ENCODE results near the gene MCF2L. TPM values are rescaled to one million over a fixed set of nuclear protein-coding genes. Genes with fewer than 3 reads are reported as not detected.
A peak's percentile ranks its signal among the peaks of the same experiment; 100 is the strongest.

MCF2L gene
- polyA plus RNA-seq, 1 donor = 30.9 TPM

- peaks cover 25% of the 10 kb centered on the region for H3K4me1 ChIP-seq (ENCODE audit: control insufficient read depth, insufficient read depth, low read length)
- DNase-seq = no peak
- WGBS (ENCODE audit: insufficient coverage, low lambda C conversion rate) = no CpG with 5 or more reads among the region's 33 CpGs
- no peak overlapping the region for H3K4me3 ChIP-seq (ENCODE audit: low read length)
- no peak overlapping the region for H3K27ac ChIP-seq (ENCODE audit: low read length)
- H3K9me3 ChIP-seq (ENCODE audit: control insufficient read depth, low read depth, low read length) = no peaks in the 10 kb centered on the region
- H3K36me3 ChIP-seq (ENCODE audit: control insufficient read depth, insufficient read depth, low read length) = no peaks in the 10 kb centered on the region
- H3K27me3 ChIP-seq (ENCODE audit: control insufficient read depth, insufficient read depth, low read length) = no peaks in the 10 kb centered on the region
Observed at GRCh38 chr13:112982281-112983041, 13.4 kb downstream of the MCF2L start.

- Histone ChIP-seq H3K4me3 (ENCODE audit: low read length) (no peak overlapping the region), H3K27me3 (ENCODE audit: control insufficient read depth, insufficient read depth, low read length) (no peaks in the 10 kb centered on the region), H3K9me3 (ENCODE audit: control insufficient read depth, low read depth, low read length) (no peaks in the 10 kb centered on the region), H3K4me1 (ENCODE audit: control insufficient read depth, insufficient read depth, low read length) (peaks cover 25% of the 10 kb centered on the region), H3K36me3 (ENCODE audit: control insufficient read depth, insufficient read depth, low read length) (no peaks in the 10 kb centered on the region), H3K27ac (ENCODE audit: low read length) (peak overlapping the region; percentile 9)
- no peak for DNase-seq
- WGBS (ENCODE audit: insufficient coverage, low lambda C conversion rate) = no CpG with 5 or more reads among the region's 5 CpGs
Observed at GRCh38 chr13:112983042-112983305, 14.0 kb downstream of the MCF2L start.

- no peaks in the 10 kb centered on the region for H3K27me3 ChIP-seq (ENCODE audit: control insufficient read depth, insufficient read depth, low read length)
- H3K36me3 ChIP-seq (ENCODE audit: control insufficient read depth, insufficient read depth, low read length) = no peaks in the 10 kb centered on the region
- no peaks in the 10 kb centered on the region for H3K9me3 ChIP-seq (ENCODE audit: control insufficient read depth, low read depth, low read length)
- H3K4me1 ChIP-seq (ENCODE audit: control insufficient read depth, insufficient read depth, low read length) = peaks cover 25% of the 10 kb centered on the region
- H3K4me3 ChIP-seq (ENCODE audit: low read length) = no peak overlapping the region
- peak in 1 of 2 donors; percentile 80 for DNase-seq
- no CpG with 5 or more reads among the region's 27 CpGs for WGBS (ENCODE audit: insufficient coverage, low lambda C conversion rate)
- H3K27ac ChIP-seq (ENCODE audit: low read length) = peak overlapping the region; percentile 54
Observed at GRCh38 chr13:112983428-112984196, 14.6 kb downstream of the MCF2L start.

- Histone ChIP-seq H3K36me3 (ENCODE audit: control insufficient read depth, insufficient read depth, low read length) (no peaks in the 10 kb centered on the region), H3K4me1 (ENCODE audit: control insufficient read depth, insufficient read depth, low read length) (peaks cover 25% of the 10 kb centered on the region), H3K27me3 (ENCODE audit: control insufficient read depth, insufficient read depth, low read length) (no peaks in the 10 kb centered on the region), H3K4me3 (ENCODE audit: low read length) (peak overlapping the region; percentile 35), H3K27ac (ENCODE audit: low read length) (peak overlapping the region; percentile 60), H3K9me3 (ENCODE audit: control insufficient read depth, low read depth, low read length) (no peaks in the 10 kb centered on the region)
- 100% methylated on average over 2 of the region's 11 CpGs for WGBS (ENCODE audit: insufficient coverage, low lambda C conversion rate)
- DNase-seq = no peak
Observed at GRCh38 chr13:112984501-112984900, 15.5 kb downstream of the MCF2L start.

GRCh38 chr13:112984954-112985802, 16.2 kb downstream of the MCF2L start:
- no CpG with 5 or more reads among the region's 30 CpGs for WGBS (ENCODE audit: insufficient coverage, low lambda C conversion rate)
- H3K36me3 ChIP-seq (ENCODE audit: control insufficient read depth, insufficient read depth, low read length) = no peaks in the 10 kb centered on the region
- H3K27me3 ChIP-seq (ENCODE audit: control insufficient read depth, insufficient read depth, low read length) = no peaks in the 10 kb centered on the region
- H3K4me3 ChIP-seq (ENCODE audit: low read length) = peak overlapping the region; percentile 35
- H3K4me1 ChIP-seq (ENCODE audit: control insufficient read depth, insufficient read depth, low read length) = peaks cover 31% of the 10 kb centered on the region
- H3K9me3 ChIP-seq (ENCODE audit: control insufficient read depth, low read depth, low read length) = no peaks in the 10 kb centered on the region
- peak; percentile 64 to 87 for DNase-seq
- peak overlapping the region; percentile 60 for H3K27ac ChIP-seq (ENCODE audit: low read length)

- Histone ChIP-seq H3K27me3 (ENCODE audit: control insufficient read depth, insufficient read depth, low read length) (no peaks in the 10 kb centered on the region), H3K36me3 (ENCODE audit: control insufficient read depth, insufficient read depth, low read length) (no peaks in the 10 kb centered on the region), H3K4me1 (ENCODE audit: control insufficient read depth, insufficient read depth, low read length) (peaks cover 38% of the 10 kb centered on the region), H3K27ac (ENCODE audit: low read length) (peak overlapping the region; percentile 60), H3K4me3 (ENCODE audit: low read length) (peak overlapping the region; percentile 35), H3K9me3 (ENCODE audit: control insufficient read depth, low read depth, low read length) (no peaks in the 10 kb centered on the region)
- WGBS (ENCODE audit: insufficient coverage, low lambda C conversion rate) = no CpG with 5 or more reads among the region's 30 CpGs
- no peak for DNase-seq
Observed at GRCh38 chr13:112985803-112986408, 16.9 kb downstream of the MCF2L start.

- Histone ChIP-seq H3K36me3 (ENCODE audit: control insufficient read depth, insufficient read depth, low read length) (no peaks in the 10 kb centered on the region), H3K27ac (ENCODE audit: low read length) (no peak overlapping the region), H3K9me3 (ENCODE audit: control insufficient read depth, low read depth, low read length) (no peaks in the 10 kb centered on the region), H3K4me1 (ENCODE audit: control insufficient read depth, insufficient read depth, low read length) (peaks cover 44% of the 10 kb centered on the region), H3K27me3 (ENCODE audit: control insufficient read depth, insufficient read depth, low read length) (no peaks in the 10 kb centered on the region), H3K4me3 (ENCODE audit: low read length) (no peak overlapping the region)
- DNase-seq = no peak
- no CpG with 5 or more reads among the region's 20 CpGs for WGBS (ENCODE audit: insufficient coverage, low lambda C conversion rate)
Observed at GRCh38 chr13:112986470-112986869, 17.5 kb downstream of the MCF2L start.

GRCh38 chr13:112986946-112987681, 18.1 kb downstream of the MCF2L start:
- no CpG with 5 or more reads among the region's 29 CpGs for WGBS (ENCODE audit: insufficient coverage, low lambda C conversion rate)
- no peak overlapping the region for H3K4me3 ChIP-seq (ENCODE audit: low read length)
- H3K27ac ChIP-seq (ENCODE audit: low read length) = no peak overlapping the region
- H3K27me3 ChIP-seq (ENCODE audit: control insufficient read depth, insufficient read depth, low read length) = no peaks in the 10 kb centered on the region
- no peaks in the 10 kb centered on the region for H3K9me3 ChIP-seq (ENCODE audit: control insufficient read depth, low read depth, low read length)
- H3K4me1 ChIP-seq (ENCODE audit: control insufficient read depth, insufficient read depth, low read length) = peaks cover 48% of the 10 kb centered on the region
- DNase-seq = no peak
- H3K36me3 ChIP-seq (ENCODE audit: control insufficient read depth, insufficient read depth, low read length) = no peaks in the 10 kb centered on the region

- Histone ChIP-seq H3K4me1 (ENCODE audit: control insufficient read depth, insufficient read depth, low read length) (peaks cover 48% of the 10 kb centered on the region), H3K27ac (ENCODE audit: low read length) (no peak overlapping the region), H3K9me3 (ENCODE audit: control insufficient read depth, low read depth, low read length) (no peaks in the 10 kb centered on the region), H3K36me3 (ENCODE audit: control insufficient read depth, insufficient read depth, low read length) (no peaks in the 10 kb centered on the region), H3K4me3 (ENCODE audit: low read length) (no peak overlapping the region), H3K27me3 (ENCODE audit: control insufficient read depth, insufficient read depth, low read length) (no peaks in the 10 kb centered on the region)
- no peak for DNase-seq
- no CpG with 5 or more reads among the region's 7 CpGs for WGBS (ENCODE audit: insufficient coverage, low lambda C conversion rate)
Observed at GRCh38 chr13:112987682-112988024, 18.6 kb downstream of the MCF2L start.

Measured in large intestine (tissue), 3 donors.